H1 (cell line): ENCODE results near the gene A3GALT2. TPM values are rescaled to one million over a fixed set of nuclear protein-coding genes. Genes with fewer than 3 reads are reported as not detected.

Experiments
- CTCF ChIA-PET: fragments of 300-600 bp; sonication (Branson Sonifier 250); formaldehyde crosslinking; loops from one replicate; lab custom pipeline; 2021; ENCODE audit not compliant: partially characterized antibody; lab: Charles Lee
- POLR2A ChIA-PET: fragments of 300-600 bp; sonication (Branson Sonifier 250); formaldehyde crosslinking; loops from one replicate; lab custom pipeline; 2021; ENCODE audit warnings: inconsistent platforms; ENCODE audit not compliant: partially characterized antibody; lab: Charles Lee
- DNase-seq, 2 experiments: peaks; one replicate each; pipeline versions ENCODE4 v3.0.0 to v3.0.0-alpha.2; 2010 to 2022; ENCODE audit warnings: low spot score in 2 of 2, low read depth in 1 of 2, mixed read lengths in 1 of 2
- FAIRE-seq: peaks from 2 replicates; lab custom pipeline; 2011; peaks lifted over from hg19 to GRCh38; lab: Jason Lieb, UNC
- H2AFZ ChIP-seq: 2 replicates; pipeline ENCODE4 v1.8.1; 2012; ENCODE audit warnings: low read length, inconsistent platforms
- H2AK5ac ChIP-seq: 2 replicates; pipeline ENCODE4 v1.6.1; 2013; ENCODE audit warnings: low read depth, low read length
- H2BK120ac ChIP-seq: replicated peaks from 2 replicates; pipeline ENCODE3; 2013; ENCODE audit warnings: low read depth, low read length, inconsistent platforms
- H2BK12ac ChIP-seq: 2 replicates; pipeline ENCODE4 v1.6.1; 2013; ENCODE audit warnings: low read depth, low read length
- H2BK15ac ChIP-seq: 2 replicates; pipeline ENCODE4 v1.6.1; 2013; ENCODE audit warnings: low read length
- H2BK20ac ChIP-seq: 2 replicates; pipeline ENCODE4 v1.6.1; 2013; ENCODE audit warnings: low read length
- H2BK5ac ChIP-seq: 2 replicates; pipeline ENCODE4 v1.6.1; 2013; ENCODE audit warnings: low read depth, low read length
- H3K14ac ChIP-seq: 2 replicates; pipeline ENCODE4 v1.6.1; 2013; ENCODE audit warnings: inconsistent platforms; ENCODE audit not compliant: insufficient read length
- H3K18ac ChIP-seq: 2 replicates; pipeline ENCODE4 v1.6.1; 2013; ENCODE audit warnings: low read length; ENCODE audit errors: extremely low read depth
- H3K23ac ChIP-seq: 2 replicates; pipeline ENCODE4 v1.6.1; 2013; ENCODE audit warnings: inconsistent platforms; ENCODE audit not compliant: insufficient read length
- H3K23me2 ChIP-seq: 2 replicates; pipeline ENCODE4 v1.6.1; 2013; ENCODE audit warnings: low read depth, low read length
- H3K27ac ChIP-seq: 2 replicates; pipeline ENCODE4 v1.6.1; 2011; ENCODE audit warnings: low read depth, low read length, inconsistent platforms
- H3K27me3 ChIP-seq, 4 experiments: replicated peaks in 1 of 4; 1 replicate in 1 of 4; 2 replicates in 3 of 4; pipeline versions ENCODE4 v1.6.1 to v1.8.1; 2011 to 2013; ENCODE audit warnings: low read length in 3 of 4, mild to moderate bottlenecking in 3 of 4, inconsistent platforms in 2 of 4, mixed read lengths in 2 of 4, moderate library complexity in 1 of 4; ENCODE audit not compliant: control insufficient read depth in 3 of 4, insufficient read depth in 3 of 4; ENCODE audit errors: extremely low read depth in 1 of 4
- H3K36me3 ChIP-seq, 4 experiments: 2 replicates each; pipeline versions ENCODE4 v1.6.1 to v1.8.1; 2011 to 2013; ENCODE audit warnings: mild to moderate bottlenecking in 4 of 4, low read length in 3 of 4, moderate library complexity in 2 of 4, control low read depth in 1 of 4, inconsistent platforms in 1 of 4; ENCODE audit not compliant: insufficient read depth in 4 of 4, control insufficient read depth in 2 of 4
- H3K4ac ChIP-seq: replicated peaks from 2 replicates; pipeline ENCODE3; 2013; ENCODE audit warnings: low read length, low read depth, mixed read lengths, inconsistent platforms; ENCODE audit not compliant: insufficient read length
- H3K4me1 ChIP-seq, 4 experiments: replicated peaks in 1 of 4; 1 replicate in 1 of 4; 2 replicates in 3 of 4; pipeline versions ENCODE4 v1.6.1 to v1.8.1; 2011 to 2013; ENCODE audit warnings: low read length in 3 of 4, inconsistent platforms in 2 of 4, mixed read lengths in 1 of 4; ENCODE audit not compliant: insufficient read depth in 4 of 4, control insufficient read depth in 3 of 4
- H3K4me2 ChIP-seq, 2 experiments: 2 replicates each; pipeline versions ENCODE4 v1.6.1 to v1.8.1; 2011 to 2013; ENCODE audit warnings: low read depth in 2 of 2, low read length in 2 of 2, control low read depth in 1 of 2, inconsistent platforms in 1 of 2, mild to moderate bottlenecking in 1 of 2; ENCODE audit not compliant: insufficient read depth in 1 of 2
- H3K4me3 ChIP-seq, 4 experiments: fragments of 200-600, 300-600 bp in 1 of 4; sonication (generic), shearing (Covaris generic), sonication (Bioruptor Twin) in 1 of 4; 2 replicates each; pipeline versions ENCODE4 v1.5.1 to v1.8.1; 2011 to 2016; ENCODE audit warnings: low read length in 4 of 4, low read depth in 3 of 4, control low read depth in 2 of 4, inconsistent platforms in 2 of 4, mild to moderate bottlenecking in 2 of 4, mixed read lengths in 1 of 4, moderate library complexity in 1 of 4; ENCODE audit not compliant: insufficient read depth in 2 of 4; ENCODE audit errors: extremely low read depth in 1 of 4
- H3K56ac ChIP-seq: replicated peaks from 2 replicates; pipeline ENCODE3; 2013; ENCODE audit warnings: low read depth, mild to moderate bottlenecking, mixed read lengths, low read length, inconsistent platforms; ENCODE audit not compliant: insufficient read length
- H3K79me1 ChIP-seq: 2 replicates; pipeline ENCODE4 v1.6.1; 2013; ENCODE audit warnings: low read depth, low read length, control low read depth
- H3K79me2 ChIP-seq, 2 experiments: 2 replicates each; pipeline versions ENCODE4 v1.6.1 to v1.8.1; 2012 to 2013; ENCODE audit warnings: low read length in 2 of 2, mild to moderate bottlenecking in 2 of 2, inconsistent platforms in 1 of 2; ENCODE audit not compliant: insufficient read depth in 2 of 2, control insufficient read depth in 1 of 2
- H3K9ac ChIP-seq, 4 experiments: replicated peaks in 1 of 4; 1 replicate in 1 of 4; 2 replicates in 3 of 4; pipeline versions ENCODE4 v1.6.1 to v1.8.1; 2011 to 2013; ENCODE audit warnings: low read depth in 3 of 4, low read length in 3 of 4, control low read depth in 2 of 4, mild to moderate bottlenecking in 2 of 4, moderate library complexity in 2 of 4, inconsistent platforms in 1 of 4; ENCODE audit errors: extremely low read depth in 1 of 4
- H3K9me3 ChIP-seq, 2 experiments: 2 replicates each; pipeline versions ENCODE4 v1.6.1 to v1.8.1; 2012 to 2013; ENCODE audit warnings: mild to moderate bottlenecking in 2 of 2, moderate library complexity in 2 of 2, control low read depth in 1 of 2, inconsistent platforms in 1 of 2, low read depth in 1 of 2, low read length in 1 of 2, mixed read lengths in 1 of 2; ENCODE audit not compliant: insufficient read depth in 2 of 2
- H4K20me1 ChIP-seq, 2 experiments: replicated peaks in 1 of 2; 2 replicates each; pipeline versions ENCODE3 to v1.8.1; 2011 to 2013; ENCODE audit warnings: inconsistent platforms in 2 of 2, low read length in 2 of 2, mild to moderate bottlenecking in 1 of 2; ENCODE audit not compliant: insufficient read depth in 2 of 2, control insufficient read depth in 1 of 2
- H4K5ac ChIP-seq: 2 replicates; pipeline ENCODE4 v1.6.1; 2013; ENCODE audit warnings: low read length, low read depth, mixed read lengths, inconsistent platforms; ENCODE audit not compliant: insufficient read length
- H4K8ac ChIP-seq: 2 replicates; pipeline ENCODE4 v1.8.0; 2013; ENCODE audit warnings: mild to moderate bottlenecking, moderate library complexity, low read length, inconsistent platforms; ENCODE audit not compliant: insufficient read depth; ENCODE audit errors: extremely low read depth
- H4K91ac ChIP-seq: replicated peaks from 2 replicates; pipeline ENCODE3; 2013; ENCODE audit warnings: low read length, mixed read lengths, inconsistent platforms; ENCODE audit not compliant: insufficient read length
- CHD1 ChIP-seq: IDR thresholded peaks from 2 replicates; pipeline ENCODE4 v1.6.1; 2012; ENCODE audit warnings: low read depth, low read length, improper control_type of control experiment
- HDAC2 ChIP-seq, 2 experiments: fragments of 300-600 bp in 1 of 2; sonication (generic) in 1 of 2; IDR thresholded peaks; 2 replicates each; pipeline ENCODE4 v1.6.1; 2011 to 2012; ENCODE audit warnings: low read depth in 2 of 2, low read length in 2 of 2, mild to moderate bottlenecking in 2 of 2, moderate library complexity in 2 of 2, borderline replicate concordance in 1 of 2, inconsistent platforms in 1 of 2
- MAFK ChIP-seq: IDR thresholded peaks from 2 replicates; pipeline ENCODE4 v1.6.1; 2012; ENCODE audit warnings: low read depth, mild to moderate bottlenecking, improper control_type of control experiment, low read length
- RNF2 ChIP-seq: fragments of 200-900, 300-1000 bp; sonication (generic); IDR thresholded peaks from 2 replicates; pipeline ENCODE4 v1.7.1; 2016; ENCODE audit warnings: borderline replicate concordance, low read depth, mild to moderate bottlenecking, antibody characterized with exemption, low read length; ENCODE audit not compliant: poor library complexity, severe bottlenecking; ENCODE audit errors: missing control alignments
- TBP ChIP-seq: IDR thresholded peaks from 2 replicates; pipeline ENCODE4 v1.6.1; 2011; ENCODE audit warnings: low read depth, low read length, improper control_type of control experiment
- WGBS, 2 experiments: shearing (Covaris generic) in 1 of 2; methylation state at CpG; one replicate each; pipeline versions ENCODE4 v1.1.6 to v1.1.7; 2013 to 2015; ENCODE audit warnings: low lambda C conversion rate in 2 of 2, mixed read lengths in 2 of 2, inconsistent platforms in 1 of 2, low coverage in 1 of 2, missing lambda C conversion rate in 1 of 2; ENCODE audit not compliant: insufficient replicate concordance in 2 of 2, insufficient coverage in 1 of 2, insufficient read length in 1 of 2; ENCODE audit errors: extremely low coverage in 1 of 2, missing lambda C conversion rate in 1 of 2; 5-methylcytosine and 5-hydroxymethylcytosine counted together
- polyA plus RNA-seq, 7 experiments: library from polyadenylated mRNA; depleted of rRNA in 3 of 7; stranded (reverse) in 5 of 7; unstranded in 2 of 7; fragments of >200 nt in 5 of 7; fragments of 200-250 nt in 2 of 7; gene quantifications; 1 replicate in 5 of 7; 2 replicates in 1 of 7; 4 replicates in 1 of 7; pipeline versions ENCODE4 v1.2.1 to v1.2.3, GENCODE V29; 2011 to 2013; ENCODE audit warnings: missing spikeins in 2 of 7, mixed read lengths in 2 of 7
- total RNA-seq: library from RNA; stranded (reverse); fragmentation: NEBNext Ultra II Directional; extraction: Animal tissue kit (Norgen Biotek cat#: 25700); gene quantifications from 2 replicates; pipeline ENCODE4 v1.2.1, GENCODE V29; 2021

A3GALT2 gene
- total and polyA plus RNA-seq, 2 of the 8 experiments (the other 6 are each of a cell fraction or from before 2014, with no cell fraction given), result not detected

DNA sequence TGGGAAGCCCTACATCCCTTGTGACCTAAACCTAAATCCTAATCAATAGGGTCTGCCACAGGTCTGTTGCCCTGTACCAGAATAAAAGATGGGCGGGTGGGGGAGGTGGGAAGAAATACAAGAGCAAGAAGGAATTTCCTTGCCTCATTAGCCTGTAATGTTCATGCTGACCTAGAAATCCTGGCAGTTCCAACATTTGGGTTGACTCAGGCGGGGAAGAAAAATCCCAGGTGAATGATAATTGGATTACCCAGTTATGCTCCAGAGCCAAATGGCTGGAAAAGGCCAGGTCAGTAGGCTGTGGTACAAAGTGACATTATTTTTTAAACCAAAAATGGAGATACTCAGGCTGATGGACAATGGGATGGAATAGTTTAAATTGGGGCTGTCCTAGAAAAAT, 27.3 kb upstream of the A3GALT2 start:
- Histone ChIP-seq H2BK5ac (no peak overlapping the region), H2BK120ac (no peak overlapping the region), H2BK12ac (no peak overlapping the region), H3K4ac (no peak overlapping the region), H2AFZ (no peak overlapping the region), H3K14ac (no peak overlapping the region), H2BK15ac (no peak overlapping the region), H3K4me1 (peaks cover 4 to 28% (median 14%) of the 10 kb centered on the region in 4 experiments), H3K56ac (no peak overlapping the region), H3K36me3 (no peaks in the 10 kb centered on the region), H2AK5ac (no peak overlapping the region), H3K27ac (no peak overlapping the region), H3K27me3 (peaks cover 43 to 70% (median 61%) of the 10 kb centered on the region in 4 experiments), H3K79me2 (no peaks in the 10 kb centered on the region), H4K8ac (no peak overlapping the region), H3K9me3 (no peaks in the 10 kb centered on the region), H3K23ac (no peak overlapping the region), H3K9ac (no peak overlapping the region), H2BK20ac (no peak overlapping the region), H4K5ac (no peak overlapping the region), H3K4me2 (peak overlapping the region; percentile 54 to 69; a peak in 3 of 4 replicates), H4K20me1 (peaks cover 5 to 22% of the 10 kb centered on the region in 2 experiments), H3K18ac (no peak overlapping the region), H3K4me3 (peak overlapping the region in 3 of 4 experiments; percentile 37 to 74 (median 65); a peak in 5 of 8 replicates), H3K23me2 (peaks cover 8% of the 10 kb centered on the region), H3K79me1 (no peaks in the 10 kb centered on the region), H4K91ac (no peak overlapping the region)
- TF ChIP-seq RNF2 (no peak), HDAC2 (IDR thresholded peaks at IDR 0.05; ENCODE audit: borderline replicate concordance in 1 of 2, low read depth in 2 of 2, low read length in 2 of 2) (no peak), CHD1 (no peak), TBP (no peak), MAFK (no peak)
- ChIA-PET CTCF (interaction anchor here (0.8 to 2.4 kb wide), 5 partner anchors 8 to 53 kb away, joined by 3 to 6 read pairs (median 3); no protein-coding TSS in a partner anchor), POLR2A (interaction anchor here (0.9 kb wide), 1 partner anchor 32 kb away, joined by 3 read pairs; no protein-coding TSS in a partner anchor)
- 53% methylated on average over 2 of the region's 2 CpGs; no CpG with 5 or more reads in 1 of the 2 experiments for WGBS, 2 experiments
- DNase-seq (no peak), FAIRE-seq (no peak)
